Brain microvascular endothelial cell (primary cell): Measurements from ENCODE around the gene PCK2.

Experiments
- DNase-seq: peaks from one replicate; pipeline ENCODE4 v3.0.0-alpha.2; 2020
- H3K27ac ChIP-seq: fragments of 250-450 bp; sonication (Bioruptor Pico); 2 replicates; pipeline ENCODE4 v1.5.1; 2020; ENCODE audit warnings: mild to moderate bottlenecking, moderate library complexity
- H3K27me3 ChIP-seq: fragments of 250-450 bp; sonication (Bioruptor Pico); replicated peaks from 2 replicates; pipeline ENCODE4 v1.5.1; 2020; ENCODE audit warnings: mild to moderate bottlenecking
- H3K36me3 ChIP-seq: fragments of 250-450 bp; sonication (Bioruptor Pico); replicated peaks from 2 replicates; pipeline ENCODE4 v1.5.1; 2020; ENCODE audit warnings: mild to moderate bottlenecking
- H3K4me3 ChIP-seq: 2 replicates; pipeline ENCODE4 v1.5.1; 2011; ENCODE audit warnings: low read depth, mild to moderate bottlenecking, control low read depth, low read length, moderate library complexity
- in situ Hi-C: cut with HindIII; loops from 2 replicates; pipeline ENCODE4 v1.10.0; 2017; ENCODE audit warnings: low sequenced_read_pairs, low pct_ligation_motif_present
- TF ChIP-seq, protein P1 (sequence below): IDR thresholded peaks from 2 replicates; pipeline ENCODE4 v1.5.1; 2011; ENCODE audit warnings: low read depth, mild to moderate bottlenecking, moderate library complexity, low read length, control low read depth, inconsistent platforms; ENCODE audit errors: missing control alignments

Gene PCK2

DNA sequence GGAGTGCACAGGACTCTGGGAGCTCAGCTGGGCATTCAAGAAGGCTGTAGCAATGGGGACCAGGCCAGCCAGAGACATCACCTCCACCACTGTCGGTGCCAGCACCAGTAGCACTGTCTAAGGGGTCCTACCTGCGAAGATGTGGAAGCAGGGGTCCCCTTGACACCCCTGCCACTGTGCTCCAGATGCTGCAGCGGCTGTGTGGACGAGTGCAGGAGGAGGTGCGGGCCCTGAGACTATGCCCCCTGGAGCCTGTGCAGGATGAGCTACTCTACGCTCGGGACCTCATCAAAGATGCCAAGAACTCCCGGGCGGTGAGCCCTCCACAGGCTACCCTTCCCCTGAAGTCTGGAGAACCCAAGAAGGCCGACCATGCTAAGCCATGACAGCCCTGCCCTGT is 33.7 kb upstream of the PCK2 start:
- Histone ChIP-seq H3K27ac (no peak overlapping the region), H3K36me3 (no peaks in the 10 kb centered on the region), H3K4me3 (no peak overlapping the region), H3K27me3 (no peaks in the 10 kb centered on the region)
- TF ChIP-seq, protein P1, sequence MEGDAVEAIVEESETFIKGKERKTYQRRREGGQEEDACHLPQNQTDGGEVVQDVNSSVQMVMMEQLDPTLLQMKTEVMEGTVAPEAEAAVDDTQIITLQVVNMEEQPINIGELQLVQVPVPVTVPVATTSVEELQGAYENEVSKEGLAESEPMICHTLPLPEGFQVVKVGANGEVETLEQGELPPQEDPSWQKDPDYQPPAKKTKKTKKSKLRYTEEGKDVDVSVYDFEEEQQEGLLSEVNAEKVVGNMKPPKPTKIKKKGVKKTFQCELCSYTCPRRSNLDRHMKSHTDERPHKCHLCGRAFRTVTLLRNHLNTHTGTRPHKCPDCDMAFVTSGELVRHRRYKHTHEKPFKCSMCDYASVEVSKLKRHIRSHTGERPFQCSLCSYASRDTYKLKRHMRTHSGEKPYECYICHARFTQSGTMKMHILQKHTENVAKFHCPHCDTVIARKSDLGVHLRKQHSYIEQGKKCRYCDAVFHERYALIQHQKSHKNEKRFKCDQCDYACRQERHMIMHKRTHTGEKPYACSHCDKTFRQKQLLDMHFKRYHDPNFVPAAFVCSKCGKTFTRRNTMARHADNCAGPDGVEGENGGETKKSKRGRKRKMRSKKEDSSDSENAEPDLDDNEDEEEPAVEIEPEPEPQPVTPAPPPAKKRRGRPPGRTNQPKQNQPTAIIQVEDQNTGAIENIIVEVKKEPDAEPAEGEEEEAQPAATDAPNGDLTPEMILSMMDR: no peak
- DNase-seq: no peak
- in situ Hi-C loops: no loop called here

DNA sequence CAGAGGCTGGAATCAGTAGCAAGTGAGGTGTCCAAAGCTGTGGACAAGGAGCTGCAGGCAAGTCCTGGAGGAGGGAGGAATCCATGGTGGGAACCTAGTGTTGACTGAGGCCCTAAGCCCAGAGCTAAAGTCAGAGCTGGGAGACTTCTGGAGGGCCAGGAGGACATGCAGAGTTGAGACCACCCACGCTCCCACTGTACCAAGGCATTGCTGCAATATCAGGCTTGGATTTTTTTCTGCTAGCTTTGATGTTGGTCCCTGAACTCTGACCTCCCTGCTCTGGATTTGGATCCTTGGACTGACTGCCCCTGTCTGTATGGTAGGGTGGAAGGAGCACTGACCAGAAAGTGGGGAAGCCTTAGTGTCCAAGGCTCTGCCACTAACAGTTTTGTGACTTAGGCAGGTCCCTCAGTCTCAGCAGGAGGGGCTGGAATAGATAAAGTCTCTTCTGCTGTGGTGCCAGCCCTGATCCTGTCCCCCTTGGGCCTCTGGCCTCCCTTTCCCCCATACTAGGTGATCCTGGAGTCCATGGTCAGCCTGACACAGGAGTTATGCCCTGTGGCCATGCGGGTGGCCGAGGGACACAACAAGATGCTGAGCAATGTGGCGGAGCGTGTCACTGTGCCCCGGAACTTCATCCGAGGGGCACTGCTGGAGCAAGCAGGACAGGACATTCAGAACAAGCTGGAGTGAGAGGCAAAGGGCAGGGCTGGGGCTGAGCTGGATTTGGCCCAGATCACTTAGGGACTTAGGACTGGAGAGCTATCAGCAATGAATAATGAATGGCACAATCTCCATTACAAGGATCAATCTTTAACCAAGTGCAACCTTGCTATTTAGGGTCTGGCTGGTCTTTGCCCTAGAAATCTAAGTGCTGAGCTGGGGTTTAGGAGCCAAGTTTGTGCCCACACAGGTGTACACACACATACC is 32.9 kb upstream of the PCK2 start:
- Histone ChIP-seq H3K4me3 (no peak overlapping the region), H3K27ac (no peak overlapping the region), H3K36me3 (no peaks in the 10 kb centered on the region), H3K27me3 (no peaks in the 10 kb centered on the region)
- in situ Hi-C loops: no loop called here
- TF ChIP-seq, protein P1: no peak
- DNase-seq: no peak

DNA sequence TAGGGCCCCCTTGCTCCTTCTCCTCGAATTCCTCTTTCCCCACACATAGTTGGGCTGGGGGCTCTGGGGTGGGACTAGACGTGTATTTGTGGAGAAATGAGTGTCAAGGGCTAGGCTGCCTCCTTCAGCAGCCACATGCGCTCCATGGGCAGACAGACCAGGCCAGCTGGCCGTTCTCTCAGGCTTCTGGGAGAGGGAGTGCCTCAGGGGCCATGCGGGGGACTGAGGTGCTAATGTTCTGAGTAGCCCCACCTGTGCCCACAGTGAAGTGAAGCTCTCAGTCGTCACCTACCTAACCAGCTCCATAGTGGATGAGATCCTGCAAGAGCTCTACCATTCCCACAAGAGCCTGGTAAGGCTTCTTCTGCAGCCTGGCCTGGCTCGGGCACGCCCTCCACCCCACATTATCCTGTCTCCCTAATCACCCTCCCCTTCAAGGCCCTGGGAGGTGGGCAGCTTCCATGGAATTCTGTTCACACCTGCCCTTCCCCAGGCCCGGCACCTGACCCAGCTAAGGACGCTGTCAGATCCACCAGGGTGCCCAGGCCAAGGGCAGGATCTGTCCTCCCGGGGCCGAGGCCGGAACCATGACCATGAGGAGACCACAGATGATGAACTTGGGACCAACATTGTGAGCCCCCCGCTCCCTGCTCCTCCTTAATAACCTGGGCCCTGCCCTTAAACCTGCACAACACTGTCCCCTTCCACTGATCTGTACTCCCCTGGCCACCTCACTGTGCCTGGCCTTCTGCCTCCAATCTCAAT is 31.7 kb upstream of the PCK2 start:
- in situ Hi-C loops: no loop called here
- H3K4me3 ChIP-seq: no peak overlapping the region
- H3K27ac ChIP-seq: no peak overlapping the region
- no peaks in the 10 kb centered on the region for H3K27me3 ChIP-seq
- DNase-seq: no peak
- TF ChIP-seq, protein P1: no peak
- H3K36me3 ChIP-seq: no peaks in the 10 kb centered on the region

DNA sequence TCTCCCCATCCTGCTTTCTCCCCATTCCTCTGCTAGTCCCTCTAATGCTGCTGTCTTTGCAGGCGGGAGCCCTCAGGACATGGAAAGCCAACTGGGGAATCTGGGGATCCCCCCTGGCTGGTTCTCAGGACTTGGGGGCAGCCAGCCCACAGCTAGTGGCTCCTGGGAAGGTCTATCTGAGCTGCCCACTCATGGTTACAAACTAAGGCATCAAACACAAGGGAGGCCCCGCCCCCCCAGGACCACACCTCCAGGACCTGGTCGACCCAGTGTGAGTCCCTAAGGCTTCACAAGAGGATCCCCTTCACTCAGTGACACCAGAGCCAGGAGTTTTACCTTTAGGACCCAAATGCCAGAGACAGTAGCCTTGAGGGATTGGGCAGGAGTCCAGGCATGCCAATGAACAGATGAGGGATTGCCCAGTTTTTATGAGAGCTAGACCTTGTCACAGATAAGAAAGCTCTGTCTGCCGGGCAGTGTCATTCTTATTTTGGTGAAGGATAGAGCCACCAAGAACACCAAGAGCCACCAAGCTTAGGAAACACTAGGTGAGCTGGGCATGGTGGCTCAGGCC is 30.8 kb upstream of the PCK2 start:
- Histone ChIP-seq H3K4me3 (no peak overlapping the region), H3K27ac (no peak overlapping the region), H3K27me3 (no peaks in the 10 kb centered on the region), H3K36me3 (no peaks in the 10 kb centered on the region)
- in situ Hi-C loops: no loop called here
- TF ChIP-seq, protein P1: no peak
- DNase-seq: no peak

DNA sequence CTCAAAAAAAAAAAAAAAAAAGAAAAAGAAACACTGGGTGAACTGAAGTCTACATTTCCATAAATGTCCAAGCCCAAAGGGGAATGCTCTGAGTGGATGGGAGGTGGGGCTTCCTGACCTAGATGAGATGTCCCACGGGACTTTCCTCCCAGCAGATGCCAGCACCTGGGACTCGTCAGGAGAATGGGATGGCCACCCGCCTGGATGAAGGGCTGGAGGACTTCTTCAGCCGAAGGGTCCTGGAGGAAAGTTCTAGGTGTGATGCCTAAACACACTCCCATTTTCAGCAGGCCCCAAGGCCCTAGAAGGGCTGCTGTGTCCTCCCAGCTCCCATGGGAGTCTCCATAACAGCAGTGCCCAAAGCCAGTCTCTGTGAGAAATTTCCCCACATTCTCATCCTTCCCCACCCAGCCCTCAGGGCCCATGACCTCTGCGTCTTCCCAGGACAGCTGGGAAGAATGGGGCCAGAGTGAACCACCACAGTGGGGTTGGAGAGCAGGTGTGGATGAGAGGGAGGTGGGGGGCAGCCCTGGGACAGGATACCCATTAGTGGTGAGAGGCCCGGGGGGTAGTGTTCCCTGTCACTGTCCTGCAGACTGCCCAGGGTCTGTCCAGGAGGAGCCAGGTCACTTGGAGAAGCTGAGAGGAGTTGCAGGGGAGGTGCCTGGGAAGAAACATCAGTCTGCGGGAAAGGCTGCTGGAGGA is 29.9 kb upstream of the PCK2 start:
- TF ChIP-seq, protein P1: no peak
- Histone ChIP-seq H3K27me3 (no peaks in the 10 kb centered on the region), H3K36me3 (no peaks in the 10 kb centered on the region), H3K4me3 (no peak overlapping the region), H3K27ac (no peak overlapping the region)
- no peak for DNase-seq
- in situ Hi-C loops: no loop called here
